A673 (cell line): ENCODE measurements around the gene SMURF1. TPM values are rescaled to one million over a fixed set of nuclear protein-coding genes. Genes with fewer than 3 reads are reported as not detected.
A peak's percentile ranks its signal among the peaks of the same experiment; 100 is the strongest.

Experiments used
- Bru-seq: library from RNA; stranded (reverse); fragments of 400-500 nt; gene quantifications from one replicate; lab custom pipeline; 2021; lab: Mats Ljungman, UMichigan
- BruChase-seq, 2 experiments: library from RNA; stranded (reverse); fragments of 400-500 nt; gene quantifications; one replicate each; lab custom pipeline; 2021; lab: Mats Ljungman, UMichigan
- BruUV-seq: library from RNA; stranded (reverse); fragments of 400-500 nt; replicated peaks from 2 replicates; lab custom pipeline; 2021; lab: Mats Ljungman, UMichigan
- CTCF ChIA-PET: fragments of 300-600 bp; sonication (Branson Sonifier 250); formaldehyde crosslinking; loops from one replicate; lab custom pipeline; 2022; ENCODE audit warnings: antibody characterized with exemption; lab: Charles Lee
- POLR2A ChIA-PET: fragments of 300-600 bp; sonication (Branson Sonifier 250); formaldehyde crosslinking; loops from one replicate; lab custom pipeline; 2022; ENCODE audit warnings: antibody characterized with exemption; ENCODE audit not compliant: low non-redundant PET; lab: Charles Lee
- DNase-seq: peaks from one replicate; pipeline ENCODE4 v3.0.0-alpha.2; 2015; ENCODE audit warnings: low spot score
- H3K27ac ChIP-seq: fragments of 200-600 bp; sonication (generic); 2 replicates; pipeline ENCODE4 v1.5.1; 2016; ENCODE audit warnings: mixed run types, low read depth, mild to moderate bottlenecking, mixed read lengths, antibody characterized with exemption, low read length; ENCODE audit not compliant: poor library complexity, severe bottlenecking
- H3K27me3 ChIP-seq: fragments of 200-600 bp; sonication (generic); replicated peaks from 2 replicates; pipeline ENCODE4 v1.6.1; 2017; ENCODE audit warnings: mixed run types, low read depth, mild to moderate bottlenecking, mixed read lengths, antibody characterized with exemption, low read length; ENCODE audit not compliant: insufficient read depth, poor library complexity
- H3K36me3 ChIP-seq: fragments of 200-600 bp; sonication (generic); 2 replicates; pipeline ENCODE4 v1.6.1; 2016; ENCODE audit warnings: mixed run types, mild to moderate bottlenecking, mixed read lengths, antibody characterized with exemption, low read length; ENCODE audit not compliant: insufficient read depth, poor library complexity, severe bottlenecking
- H3K4me1 ChIP-seq: fragments of 200-600 bp; sonication (generic); 2 replicates; pipeline ENCODE4 v1.6.1; 2017; ENCODE audit warnings: mixed run types, mild to moderate bottlenecking, mixed read lengths, antibody characterized with exemption, low read length; ENCODE audit not compliant: insufficient read depth, poor library complexity, severe bottlenecking
- H3K4me3 ChIP-seq: fragments of 200-600 bp; sonication (generic); 2 replicates; pipeline ENCODE4 v1.5.1; 2016; ENCODE audit warnings: low read depth, mixed run types, mild to moderate bottlenecking, mixed read lengths, low read length; ENCODE audit not compliant: poor library complexity, severe bottlenecking
- H3K9me3 ChIP-seq: fragments of 200-600 bp; sonication (generic); 2 replicates; pipeline ENCODE4 v1.6.1; 2016; ENCODE audit warnings: mixed run types, low read depth, mild to moderate bottlenecking, mixed read lengths, antibody characterized with exemption, low read length; ENCODE audit not compliant: poor library complexity, severe bottlenecking
- EZH2 ChIP-seq: fragments of 200-600 bp; sonication (generic); IDR thresholded peaks from 2 replicates; pipeline ENCODE4 v1.6.1; 2017; ENCODE audit warnings: borderline replicate concordance, low read depth, mild to moderate bottlenecking, mixed read lengths, antibody characterized with exemption, low read length; ENCODE audit not compliant: poor library complexity, severe bottlenecking
- intact Hi-C: fragments of 100-400 bp; cut with micrococcal nuclease; formaldehyde crosslinking; loops from one replicate; pipeline ENCODE4 v1.10.0; 2022; ENCODE audit not compliant: unreplicated experiment
- long read RNA-seq: library from polyadenylated mRNA; stranded (forward); transcript quantifications from one replicate; pipeline ENCODE4 v2.0.0, GENCODE V29; 2022
- total RNA-seq: library from RNA; stranded (reverse); gene quantifications from 2 replicates; pipeline ENCODE4 v1.2.3, GENCODE V29; 2021
- TF ChIP-seq, protein P1 (sequence below): fragments of 300-800, 200-600 bp; sonication (generic); conservative IDR thresholded peaks from 2 replicates; pipeline ENCODE4 v1.5.1; 2017; ENCODE audit warnings: low read depth, mild to moderate bottlenecking, antibody characterized with exemption, low read length, moderate library complexity, mixed read lengths

Gene SMURF1
- 16.5 and 18.4 TPM in 2 replicates for total RNA-seq
- percentile 79 among the genes with signal in this experiment for Bru-seq, nascent RNA
- BruChase-seq, experiment 1, labeled RNA remaining after a 2-hour chase, result percentile 73 among the genes with signal in this experiment
- percentile 71 among the genes with signal in this experiment for BruChase-seq, experiment 2, labeled RNA remaining after a 6-hour chase
- long read RNA-seq, full-length matches to known transcripts, result 18 of 48 reads
- long read RNA-seq, partial matches to known transcripts, result 4 of 48 reads
- long read RNA-seq, other reads (novel, unspliced or antisense), result 26 of 48 reads

DNA sequence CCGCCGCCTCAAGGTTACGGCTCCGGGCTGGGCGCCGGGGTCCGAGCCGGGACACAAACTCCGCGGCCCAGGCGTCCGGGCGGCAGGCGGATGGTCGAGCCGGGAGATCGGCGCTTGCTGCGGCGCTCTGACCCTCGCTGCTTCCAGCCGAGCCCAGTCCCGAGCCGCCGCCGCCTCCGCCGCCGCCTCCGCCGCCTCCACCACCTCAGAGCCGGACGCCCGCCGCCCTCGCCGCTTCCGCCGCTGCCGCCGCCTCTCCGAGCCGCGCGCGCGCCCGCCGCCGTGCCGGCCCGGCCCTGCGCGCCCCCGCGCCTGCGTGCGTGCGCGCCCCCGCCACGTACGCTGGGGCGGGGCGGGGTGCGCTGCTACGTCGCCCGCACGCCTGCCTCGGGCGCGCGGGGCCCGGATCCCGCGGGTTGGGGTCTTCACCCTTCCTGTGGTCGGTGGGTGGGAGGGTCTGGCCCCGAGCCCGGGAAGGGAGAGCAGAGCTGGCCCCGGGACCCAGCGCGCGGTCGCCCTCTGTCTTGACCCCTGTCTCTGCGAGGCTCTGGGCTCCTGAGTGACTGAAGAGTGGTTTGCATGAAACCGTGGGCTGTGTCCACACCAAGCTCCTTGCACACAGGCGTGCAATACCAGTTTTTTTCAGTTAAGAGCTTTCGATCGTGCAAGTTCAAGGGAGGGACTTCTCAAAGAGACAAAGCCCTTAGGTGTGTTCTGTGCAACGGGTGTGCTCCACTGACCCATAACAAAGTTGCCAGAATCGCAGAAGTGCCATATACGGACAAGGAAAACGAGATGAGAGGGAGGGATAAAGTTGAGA lies at the start of gene SMURF1:
SMURF1 (minus strand) TSS at position 256 of the 820 bp plus-strand sequence. CDS start 328 bp downstream, outside the sequence.
- POLR2A ChIA-PET, result interaction anchor here (0.7 kb wide), 1 partner anchor 530 kb away, joined by 4 read pairs; no protein-coding TSS in a partner anchor
- CTCF ChIA-PET, result no interaction called here
- Histone ChIP-seq H3K27ac (peak within 1 kb of the TSS; percentile 88), H3K4me3 (peak within 1 kb of the TSS; percentile 90), H3K9me3 (no peaks in the 10 kb centered on the region), H3K36me3 (no peaks in the 10 kb centered on the region), H3K4me1 (peaks cover 17% of the 10 kb centered on the region), H3K27me3 (no peaks in the 10 kb centered on the region)
- intact Hi-C loops, result no loop called here
- DNase-seq, result peak; percentile 80
- no TSS peak for BruUV-seq
- no peak for TF ChIP-seq EZH2
- TF ChIP-seq, protein P1, sequence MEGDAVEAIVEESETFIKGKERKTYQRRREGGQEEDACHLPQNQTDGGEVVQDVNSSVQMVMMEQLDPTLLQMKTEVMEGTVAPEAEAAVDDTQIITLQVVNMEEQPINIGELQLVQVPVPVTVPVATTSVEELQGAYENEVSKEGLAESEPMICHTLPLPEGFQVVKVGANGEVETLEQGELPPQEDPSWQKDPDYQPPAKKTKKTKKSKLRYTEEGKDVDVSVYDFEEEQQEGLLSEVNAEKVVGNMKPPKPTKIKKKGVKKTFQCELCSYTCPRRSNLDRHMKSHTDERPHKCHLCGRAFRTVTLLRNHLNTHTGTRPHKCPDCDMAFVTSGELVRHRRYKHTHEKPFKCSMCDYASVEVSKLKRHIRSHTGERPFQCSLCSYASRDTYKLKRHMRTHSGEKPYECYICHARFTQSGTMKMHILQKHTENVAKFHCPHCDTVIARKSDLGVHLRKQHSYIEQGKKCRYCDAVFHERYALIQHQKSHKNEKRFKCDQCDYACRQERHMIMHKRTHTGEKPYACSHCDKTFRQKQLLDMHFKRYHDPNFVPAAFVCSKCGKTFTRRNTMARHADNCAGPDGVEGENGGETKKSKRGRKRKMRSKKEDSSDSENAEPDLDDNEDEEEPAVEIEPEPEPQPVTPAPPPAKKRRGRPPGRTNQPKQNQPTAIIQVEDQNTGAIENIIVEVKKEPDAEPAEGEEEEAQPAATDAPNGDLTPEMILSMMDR, result no peak

DNA sequence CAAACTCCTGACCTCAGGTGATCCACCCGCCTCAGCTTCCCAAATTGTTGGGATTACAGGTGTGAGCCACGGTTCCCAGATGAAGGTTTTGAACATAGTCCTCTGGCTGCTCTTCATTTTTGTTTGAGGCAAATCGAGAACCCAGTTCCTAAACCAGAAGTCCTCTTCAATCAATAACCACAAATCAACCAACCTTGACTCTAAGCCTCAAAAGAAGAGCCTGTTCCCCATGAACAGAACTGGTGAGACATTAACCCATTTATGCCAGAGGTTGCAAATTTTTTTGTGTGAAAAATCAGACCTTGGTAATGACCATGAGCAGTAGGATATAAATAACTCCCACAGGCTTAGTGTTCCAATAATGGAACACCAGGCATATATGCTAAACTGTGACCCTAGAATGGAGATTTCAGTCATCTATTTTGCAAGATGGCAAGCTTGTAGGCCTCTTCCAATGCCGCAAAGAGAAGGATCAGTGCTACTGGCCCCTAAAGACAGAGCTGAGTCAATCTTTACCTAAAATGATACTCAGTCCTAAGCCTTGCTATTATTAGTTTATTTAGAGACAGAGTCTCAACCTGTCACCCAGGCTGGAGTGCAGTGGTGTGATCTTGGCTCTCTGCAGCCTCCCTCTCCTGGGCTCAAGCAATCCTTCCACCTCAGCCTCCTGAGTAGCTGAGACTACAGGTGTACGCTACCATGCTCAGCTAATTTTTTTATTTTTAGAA lies 48.1 kb upstream of the SMURF1 start:
- no peaks in the 10 kb centered on the region for H3K4me1 ChIP-seq
- POLR2A ChIA-PET, result no interaction called here
- no peak for TF ChIP-seq EZH2
- TF ChIP-seq, protein P1, result no peak
- BruUV-seq, result no TSS peak
- H3K4me3 ChIP-seq, result no peak overlapping the region
- CTCF ChIA-PET, result no interaction called here
- no peak for DNase-seq
- H3K36me3 ChIP-seq, result no peaks in the 10 kb centered on the region
- intact Hi-C loops, result no loop called here
- no peaks in the 10 kb centered on the region for H3K27me3 ChIP-seq
- no peaks in the 10 kb centered on the region for H3K9me3 ChIP-seq
- H3K27ac ChIP-seq, result no peak overlapping the region

DNA sequence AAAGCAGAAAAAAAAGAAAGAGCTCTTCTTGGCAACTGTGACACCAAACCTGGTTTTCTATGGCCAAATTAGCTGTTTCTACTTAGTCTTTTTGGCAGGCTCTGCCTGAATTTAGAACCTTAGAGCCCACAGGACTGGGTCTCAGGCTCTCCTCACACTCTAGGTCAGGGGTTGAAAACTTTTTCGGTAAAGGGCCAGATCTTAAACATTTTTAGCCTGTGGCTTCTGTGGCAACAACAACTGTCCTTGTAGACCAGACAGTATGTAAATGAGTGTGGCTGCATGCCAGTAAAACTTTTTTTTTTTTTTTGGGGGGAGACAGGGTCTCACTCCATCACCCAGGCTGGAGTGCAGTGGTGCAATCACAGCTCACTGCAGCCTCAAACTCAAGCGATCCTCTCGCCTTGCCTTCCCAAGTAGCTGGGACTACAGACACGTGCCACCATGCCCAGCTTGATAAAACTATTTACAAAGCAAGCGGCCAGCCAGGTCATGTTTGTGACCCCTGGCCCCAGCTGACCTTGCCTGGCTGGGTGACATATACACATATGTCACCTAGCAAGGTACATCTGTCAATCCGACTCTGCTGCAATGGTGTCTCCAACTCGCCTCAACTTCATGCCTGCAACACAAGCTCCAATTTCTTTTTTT lies 46.6 kb upstream of the SMURF1 start:
- Histone ChIP-seq H3K36me3 (no peaks in the 10 kb centered on the region), H3K27ac (no peak overlapping the region), H3K9me3 (no peaks in the 10 kb centered on the region), H3K27me3 (no peaks in the 10 kb centered on the region), H3K4me3 (no peak overlapping the region), H3K4me1 (no peaks in the 10 kb centered on the region)
- POLR2A ChIA-PET, result no interaction called here
- no TSS peak for BruUV-seq
- TF ChIP-seq, protein P1, result no peak
- no peak for TF ChIP-seq EZH2
- intact Hi-C loops, result no loop called here
- DNase-seq, result no peak
- CTCF ChIA-PET, result no interaction called here
